HFFc6 (cell line): ENCODE results near the gene CHMP6. TPM values are rescaled to one million over a fixed set of nuclear protein-coding genes. Genes with fewer than 3 reads are reported as not detected.

Source experiments
- DNase-seq: peaks from one replicate; pipeline ENCODE4 v3.0.0-alpha.2; 2018
- H3K27ac Mint-ChIP-seq: 2 replicates; pipeline ENCODE4 v1.8.0; 2020; ENCODE audit warnings: mild to moderate bottlenecking, mixed read lengths
- H3K27me3 Mint-ChIP-seq: 2 replicates; pipeline ENCODE4 v1.8.0; 2021; ENCODE audit warnings: mild to moderate bottlenecking, moderate library complexity, mixed read lengths; ENCODE audit not compliant: insufficient read depth
- H3K36me3 Mint-ChIP-seq: 2 replicates; pipeline ENCODE4 v1.8.0; 2021; ENCODE audit warnings: low read depth, mixed read lengths
- H3K4me1 Mint-ChIP-seq: 2 replicates; pipeline ENCODE4 v1.8.0; 2020; ENCODE audit warnings: low read depth, mixed read lengths
- H3K4me3 Mint-ChIP-seq: 2 replicates; pipeline ENCODE4 v1.8.0; 2020; ENCODE audit warnings: mild to moderate bottlenecking, moderate library complexity, mixed read lengths
- H3K9me3 Mint-ChIP-seq: 2 replicates; pipeline ENCODE4 v1.8.0; 2020; ENCODE audit warnings: mild to moderate bottlenecking, mixed read lengths
- total RNA-seq, 6 experiments: library from RNA; stranded (reverse); fragmentation: NEBNext Ultra II Directional; extraction: Animal tissue kit (Norgen Biotek cat#: 25700); gene quantifications; 2 replicates in 1 of 6; 3 replicates in 5 of 6; pipeline ENCODE4 v1.2.3, GENCODE V29; 2021
- TF ChIP-seq, protein P1 (sequence below): fragments of 200-600 bp; sonication (generic); IDR thresholded peaks from 2 replicates; pipeline ENCODE4 v1.5.0; 2021; ENCODE audit warnings: antibody characterized with exemption, mild to moderate bottlenecking

CHMP6 gene
- total RNA-seq, 6 experiments from 2014 or later = 27.6 to 38.5 (median 31.5) TPM

DNA sequence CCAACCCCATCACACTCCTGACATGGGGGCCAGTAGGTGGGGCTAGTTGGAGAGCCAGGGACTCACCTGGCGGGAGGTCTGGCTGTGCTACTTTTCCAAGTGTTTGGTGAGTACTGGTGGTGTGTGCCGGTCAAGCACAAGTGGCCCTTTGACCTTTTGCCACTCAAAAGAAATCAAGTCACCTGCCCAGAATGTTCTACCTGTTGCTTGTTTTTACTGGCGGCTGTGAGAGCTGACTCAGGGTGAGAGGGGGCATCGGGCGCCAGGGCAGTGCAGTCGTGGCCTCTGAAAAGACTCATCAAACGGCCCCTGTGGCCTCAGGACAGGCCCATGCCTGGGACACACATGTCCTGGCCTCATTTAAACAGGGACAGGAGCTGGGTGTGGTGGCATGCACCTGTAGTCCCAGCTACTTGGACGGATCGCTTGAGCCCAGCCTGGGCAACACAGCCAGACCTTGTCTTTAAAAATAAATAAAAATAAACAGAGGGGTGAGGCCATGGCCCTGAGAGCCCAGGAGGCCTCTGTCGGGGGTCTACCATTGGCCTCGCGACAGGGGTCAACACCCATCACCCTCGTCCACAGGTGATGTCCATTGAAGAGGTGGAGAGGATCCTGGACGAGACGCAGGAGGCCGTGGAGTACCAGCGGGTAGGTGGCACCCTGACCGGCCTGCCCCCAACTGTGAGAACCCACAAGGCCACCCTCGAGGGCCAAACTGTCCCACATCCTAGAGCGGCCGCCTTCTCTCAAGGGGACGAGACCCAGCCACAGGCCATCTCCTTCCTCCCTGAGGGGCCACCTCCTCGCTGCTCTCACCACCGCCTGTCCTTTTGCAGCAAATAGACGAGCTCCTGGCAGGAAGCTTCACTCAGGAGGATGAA lies 5.0 kb downstream of the CHMP6 start:
- Mint-ChIP-seq H3K36me3 (no peaks in the 10 kb centered on the region), H3K27ac (no peak overlapping the region), H3K27me3 (peaks cover 8% of the 10 kb centered on the region), H3K9me3 (no peaks in the 10 kb centered on the region), H3K4me3 (no peak overlapping the region), H3K4me1 (peaks cover 16% of the 10 kb centered on the region)
- TF ChIP-seq, protein P1, sequence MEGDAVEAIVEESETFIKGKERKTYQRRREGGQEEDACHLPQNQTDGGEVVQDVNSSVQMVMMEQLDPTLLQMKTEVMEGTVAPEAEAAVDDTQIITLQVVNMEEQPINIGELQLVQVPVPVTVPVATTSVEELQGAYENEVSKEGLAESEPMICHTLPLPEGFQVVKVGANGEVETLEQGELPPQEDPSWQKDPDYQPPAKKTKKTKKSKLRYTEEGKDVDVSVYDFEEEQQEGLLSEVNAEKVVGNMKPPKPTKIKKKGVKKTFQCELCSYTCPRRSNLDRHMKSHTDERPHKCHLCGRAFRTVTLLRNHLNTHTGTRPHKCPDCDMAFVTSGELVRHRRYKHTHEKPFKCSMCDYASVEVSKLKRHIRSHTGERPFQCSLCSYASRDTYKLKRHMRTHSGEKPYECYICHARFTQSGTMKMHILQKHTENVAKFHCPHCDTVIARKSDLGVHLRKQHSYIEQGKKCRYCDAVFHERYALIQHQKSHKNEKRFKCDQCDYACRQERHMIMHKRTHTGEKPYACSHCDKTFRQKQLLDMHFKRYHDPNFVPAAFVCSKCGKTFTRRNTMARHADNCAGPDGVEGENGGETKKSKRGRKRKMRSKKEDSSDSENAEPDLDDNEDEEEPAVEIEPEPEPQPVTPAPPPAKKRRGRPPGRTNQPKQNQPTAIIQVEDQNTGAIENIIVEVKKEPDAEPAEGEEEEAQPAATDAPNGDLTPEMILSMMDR = no peak
- DNase-seq = no peak

DNA sequence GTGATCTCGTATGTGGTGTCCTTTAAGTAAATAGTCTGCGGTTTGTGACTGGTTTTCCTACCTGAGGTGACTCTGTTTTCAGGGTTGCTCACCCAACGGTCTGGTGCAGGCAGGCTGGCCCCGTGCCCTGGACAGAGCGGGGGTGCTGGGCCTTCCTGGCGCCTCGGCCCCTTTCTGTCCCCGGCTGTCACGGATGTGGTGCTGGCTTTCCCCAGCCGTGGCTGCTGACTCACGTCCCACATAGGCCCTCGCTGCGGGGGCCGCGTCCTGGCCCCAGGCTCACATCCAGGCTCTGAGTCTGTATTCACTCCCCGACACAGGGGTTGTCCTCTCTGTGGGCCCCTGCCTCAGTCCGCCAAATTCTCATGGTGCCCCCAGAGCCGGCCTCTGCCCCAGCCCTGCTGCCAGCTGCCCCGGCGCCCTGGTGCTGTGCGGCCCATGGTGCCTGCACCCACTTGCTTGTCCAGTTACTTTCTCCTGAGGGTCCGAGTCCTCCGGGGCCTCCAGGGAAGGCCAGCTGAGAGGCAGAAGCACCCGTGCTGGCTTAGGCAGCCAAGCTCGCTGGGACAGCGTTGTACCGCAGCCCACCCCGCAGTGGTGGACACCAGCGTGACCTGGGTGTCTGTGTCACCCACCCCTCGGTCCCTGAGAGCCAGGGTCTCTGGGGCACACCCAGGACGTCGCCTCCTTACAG lies 5.9 kb downstream of the CHMP6 start:
- peaks cover 12% of the 10 kb centered on the region for H3K27me3 Mint-ChIP-seq
- no peaks in the 10 kb centered on the region for H3K36me3 Mint-ChIP-seq
- peaks cover 24% of the 10 kb centered on the region for H3K4me1 Mint-ChIP-seq
- H3K27ac Mint-ChIP-seq = no peak overlapping the region
- H3K4me3 Mint-ChIP-seq = no peak overlapping the region
- TF ChIP-seq, protein P1 = no peak
- DNase-seq = no peak
- H3K9me3 Mint-ChIP-seq = no peaks in the 10 kb centered on the region

DNA sequence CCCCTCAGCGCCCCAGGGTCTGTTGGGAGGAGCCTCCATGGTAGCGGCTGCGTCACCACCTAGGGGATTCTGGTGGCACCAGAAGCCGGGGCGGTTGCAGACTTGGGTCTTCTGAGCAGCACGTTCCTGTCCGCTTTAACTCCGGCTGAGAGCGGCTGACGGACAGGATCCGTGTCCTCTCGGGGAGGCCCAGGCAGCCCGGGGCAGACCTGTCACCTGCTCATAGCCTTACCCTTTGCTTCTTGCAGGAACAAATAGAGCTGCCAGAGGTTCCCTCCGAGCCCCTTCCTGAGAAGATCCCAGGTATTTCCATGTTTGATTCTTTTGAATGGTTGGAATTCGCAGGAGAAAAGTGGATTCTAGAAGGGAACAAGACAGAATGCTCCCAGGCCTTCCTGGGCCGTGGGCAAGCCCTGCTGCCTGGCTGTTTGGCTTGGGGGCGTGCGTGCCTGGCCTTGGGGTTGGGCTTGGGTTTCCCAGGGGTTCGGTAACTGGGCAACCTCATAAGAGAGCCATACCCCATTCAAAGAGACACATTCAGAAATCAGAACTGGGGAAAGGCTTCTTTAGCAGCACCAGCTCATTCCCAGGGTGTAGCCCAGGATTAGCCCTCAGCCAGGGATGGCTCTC lies 6.6 kb downstream of the CHMP6 start:
- peaks cover 19% of the 10 kb centered on the region for H3K4me1 Mint-ChIP-seq
- H3K36me3 Mint-ChIP-seq = no peaks in the 10 kb centered on the region
- H3K4me3 Mint-ChIP-seq = no peak overlapping the region
- no peaks in the 10 kb centered on the region for H3K9me3 Mint-ChIP-seq
- TF ChIP-seq, protein P1 = no peak
- no peak overlapping the region for H3K27ac Mint-ChIP-seq
- H3K27me3 Mint-ChIP-seq = peaks cover 19% of the 10 kb centered on the region
- DNase-seq = no peak

DNA sequence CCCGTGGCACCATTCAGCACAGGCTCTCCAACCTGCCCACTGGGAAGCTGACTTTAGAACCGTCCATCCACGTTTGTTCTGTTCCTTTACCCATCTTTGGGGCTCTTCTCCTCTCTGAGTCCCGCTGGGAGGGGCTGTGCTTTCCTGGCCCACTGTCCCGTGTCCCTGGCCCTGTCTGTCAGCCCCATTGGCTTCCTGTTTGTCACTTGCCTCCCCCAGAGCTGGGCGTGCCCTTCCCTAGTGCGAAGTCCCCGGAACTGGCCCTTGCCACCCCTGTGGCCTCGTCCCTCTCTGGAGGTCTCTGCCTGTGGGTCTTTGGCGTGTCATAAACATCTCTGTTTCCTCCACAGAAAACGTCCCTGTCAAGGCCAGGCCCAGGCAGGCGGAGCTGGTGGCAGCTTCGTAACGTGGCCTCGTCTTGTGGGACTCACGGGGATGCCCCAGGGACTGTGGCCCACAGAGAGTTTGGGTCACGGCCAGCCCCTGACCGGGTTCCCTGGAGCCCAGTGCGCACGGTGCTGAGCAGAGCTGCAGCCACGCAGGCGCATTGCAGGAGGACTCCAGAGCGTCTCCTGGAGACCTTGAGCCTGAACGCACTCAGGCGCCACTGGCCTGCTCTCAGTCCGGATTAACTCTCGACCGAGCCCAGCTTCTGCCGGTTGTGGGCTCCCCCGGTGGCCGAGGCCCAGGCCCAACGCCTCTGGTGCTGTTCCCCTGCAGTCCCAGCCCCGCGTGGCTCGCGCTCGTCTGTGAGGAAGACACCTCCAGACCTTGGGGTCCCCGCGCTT lies 7.3 kb downstream of the CHMP6 start:
- no peak overlapping the region for H3K27ac Mint-ChIP-seq
- no peak overlapping the region for H3K4me3 Mint-ChIP-seq
- TF ChIP-seq, protein P1 = no peak
- H3K27me3 Mint-ChIP-seq = peaks cover 24% of the 10 kb centered on the region
- no peaks in the 10 kb centered on the region for H3K9me3 Mint-ChIP-seq
- no peak for DNase-seq
- H3K36me3 Mint-ChIP-seq = no peaks in the 10 kb centered on the region
- peaks cover 15% of the 10 kb centered on the region for H3K4me1 Mint-ChIP-seq
